ENCODE measurements around the gene CDON. TPM values are rescaled to one million over a fixed set of nuclear protein-coding genes. Genes with fewer than 3 reads are reported as not detected.

CDON gene
- total RNA-seq, 1 experiment from 2014 or later, result 17.2 TPM

GRCh38 chr11:125921042-125921441 is 141.6 kb downstream of the CDON start:
- Histone ChIP-seq H3K23ac (ENCODE audit: insufficient read length, low read depth, low read length) (no peak overlapping the region), H3K27me3 (ENCODE audit: insufficient read depth, low read length) (no peaks in the 10 kb centered on the region), H2BK120ac (ENCODE audit: low read depth, low read length, poor library complexity, severe bottlenecking) (no peak overlapping the region), H2AFZ (ENCODE audit: low read length) (no peak overlapping the region), H2BK15ac (ENCODE audit: low read depth, low read length) (no peak overlapping the region), H2BK5ac (ENCODE audit: insufficient read length, low read length) (no peak overlapping the region), H3K27ac (ENCODE audit: insufficient read length, low read depth, low read length) (no peak overlapping the region), H4K91ac (ENCODE audit: insufficient read length, low read depth, low read length) (no peak overlapping the region), H2AK5ac (ENCODE audit: insufficient read length, low read length) (no peak overlapping the region), H3T11ph (ENCODE audit: low read length) (no peak overlapping the region), H3K79me2 (ENCODE audit: insufficient read depth, low read length) (no peaks in the 10 kb centered on the region), H3K9ac (ENCODE audit: extremely low read depth, insufficient read length, low read length) (no peak overlapping the region), H3K9me3 (ENCODE audit: control insufficient read depth, low read depth, low read length) (no peaks in the 10 kb centered on the region), H3K4ac (ENCODE audit: low read depth, low read length) (no peak overlapping the region), H4K5ac (ENCODE audit: insufficient read length, low read depth, low read length) (no peak overlapping the region), H3K79me1 (ENCODE audit: insufficient read depth, low read depth, low read length, poor library complexity, severe bottlenecking) (no peaks in the 10 kb centered on the region), H2BK20ac (ENCODE audit: low read depth, low read length, poor library complexity, severe bottlenecking) (no peak overlapping the region), H4K20me1 (ENCODE audit: control insufficient read depth, insufficient read depth, insufficient read length) (no peaks in the 10 kb centered on the region), H3K4me1 (ENCODE audit: insufficient read depth, low read length) (no peaks in the 10 kb centered on the region), H3K14ac (ENCODE audit: insufficient read depth, low read length) (no peak overlapping the region), H4K8ac (replicated peaks; ENCODE audit: insufficient read length, low read depth, low read length) (no peak overlapping the region), H3K56ac (ENCODE audit: insufficient read length, low read depth, low read length) (no peak overlapping the region), H3K23me2 (ENCODE audit: insufficient read length, low read depth, low read length, poor library complexity, severe bottlenecking) (no peaks in the 10 kb centered on the region), H3K4me2 (ENCODE audit: insufficient read depth, insufficient read length, low read length) (no peak overlapping the region), H2BK12ac (ENCODE audit: insufficient read length, low read depth, low read length) (no peak overlapping the region), H3K18ac (ENCODE audit: insufficient read length, low read depth, low read length) (no peak overlapping the region)
- no peak for DNase-seq
- no CpG with 5 or more reads among the region's 9 CpGs for WGBS (ENCODE audit: extremely low coverage, insufficient read length, low lambda C conversion rate)
- Mint-ChIP-seq H3K27me3 (ENCODE audit: low read depth) (no peaks in the 10 kb centered on the region; the same call in 1 of the 2 replicates), H3K4me3 (no peak overlapping the region), H3K4me1 (peaks cover 14 to 17% of the 10 kb centered on the region in 2 experiments), H3K9me3 (no peaks in the 10 kb centered on the region), H3K36me3 (ENCODE audit: insufficient read depth in 1 of 3, low read depth in 3 of 3) (no peaks in the 10 kb centered on the region), H3K27ac (no peak overlapping the region)
- no peak for TF ChIP-seq CTCF (conservative IDR thresholded peaks at IDR 0.05)

Data from H9 (cell line).